Caco-2 (cell line): ENCODE data around the gene INCA1. TPM values are rescaled to one million over a fixed set of nuclear protein-coding genes. Genes with fewer than 3 reads are reported as not detected.

Experiments used
- BruUV-seq: library from RNA; stranded (reverse); fragments of 400-500 nt; replicated peaks from 2 replicates; lab custom pipeline; 2021; lab: Mats Ljungman, UMichigan
- CTCF ChIA-PET: fragments of 300-600 bp; sonication (Branson Sonifier 250); formaldehyde crosslinking; loops from one replicate; lab custom pipeline; 2022; ENCODE audit warnings: antibody characterized with exemption; lab: Charles Lee
- POLR2A ChIA-PET: fragments of 300-600 bp; sonication (Branson Sonifier 250); formaldehyde crosslinking; loops from one replicate; lab custom pipeline; 2022; ENCODE audit warnings: antibody characterized with exemption; lab: Charles Lee
- DNase-seq, 2 experiments: peaks; one replicate each; pipeline versions ENCODE4 v3.0.0 to v3.0.0-alpha.2; 2020 to 2022
- H3K27me3 ChIP-seq: replicated peaks from 2 replicates; pipeline ENCODE4 v1.6.0; 2011; ENCODE audit warnings: low read length; ENCODE audit not compliant: control insufficient read depth, insufficient read depth
- H3K36me3 ChIP-seq: 2 replicates; pipeline ENCODE4 v1.5.1; 2011; ENCODE audit warnings: low read length; ENCODE audit not compliant: control insufficient read depth, insufficient read depth
- H3K4me1 ChIP-seq: fragments of 250-450 bp; sonication (Bioruptor Pico); 2 replicates; pipeline ENCODE4 v1.5.1; 2020; ENCODE audit warnings: mild to moderate bottlenecking
- H3K4me3 ChIP-seq: 2 replicates; pipeline ENCODE4 v1.5.1; 2011; ENCODE audit warnings: low read depth, mild to moderate bottlenecking, control low read depth, low read length
- H3K9me3 ChIP-seq: fragments of 250-450 bp; sonication (Bioruptor Pico); 2 replicates; pipeline ENCODE4 v1.5.1; 2020; ENCODE audit warnings: mild to moderate bottlenecking, moderate library complexity
- H3K27ac Mint-ChIP-seq: one replicate; pipeline ENCODE4 v1.8.0; 2022; ENCODE audit warnings: mixed read lengths; ENCODE audit not compliant: unreplicated experiment
- H3K27me3 Mint-ChIP-seq: one replicate; pipeline ENCODE4 v1.8.0; 2022; ENCODE audit warnings: mixed read lengths; ENCODE audit not compliant: insufficient read depth, unreplicated experiment
- H3K36me3 Mint-ChIP-seq: one replicate; pipeline ENCODE4 v1.8.0; 2022; ENCODE audit warnings: mild to moderate bottlenecking, mixed read lengths; ENCODE audit not compliant: insufficient read depth, unreplicated experiment
- H3K4me1 Mint-ChIP-seq: one replicate; pipeline ENCODE4 v1.8.0; 2022; ENCODE audit warnings: low read depth, mixed read lengths; ENCODE audit not compliant: unreplicated experiment
- H3K4me3 Mint-ChIP-seq: one replicate; pipeline ENCODE4 v1.8.0; 2022; ENCODE audit warnings: mild to moderate bottlenecking, moderate library complexity, mixed read lengths; ENCODE audit not compliant: unreplicated experiment
- H3K9me3 Mint-ChIP-seq: one replicate; pipeline ENCODE4 v1.8.0; 2022; ENCODE audit warnings: mixed read lengths; ENCODE audit not compliant: unreplicated experiment
- CTCF ChIP-seq, 2 experiments: fragments of 200-600 bp in 1 of 2; IDR thresholded peaks; 1 replicate in 1 of 2; 2 replicates in 1 of 2; pipeline versions ENCODE4 v1.5.1 to v1.8.0; 2011 to 2022; ENCODE audit warnings: antibody characterized with exemption in 1 of 2, control low read depth in 1 of 2, inconsistent platforms in 1 of 2, low read depth in 1 of 2, low read length in 1 of 2, mild to moderate bottlenecking in 1 of 2, moderate library complexity in 1 of 2; ENCODE audit not compliant: insufficient read depth in 1 of 2, severe bottlenecking in 1 of 2, unreplicated experiment in 1 of 2
- intact Hi-C: fragments of 100-400 bp; cut with micrococcal nuclease; formaldehyde crosslinking; loops from one replicate; pipeline ENCODE4 v1.10.0; 2022; ENCODE audit not compliant: unreplicated experiment
- total RNA-seq: library from RNA; stranded (reverse); gene quantifications from 2 replicates; pipeline ENCODE4 v1.2.3, GENCODE V29; 2022

The INCA1 gene
- total RNA-seq, 1 experiment from 2014 or later: 0.64 TPM

GRCh38 chr17:4968486-4969046 is 28.8 kb downstream of the INCA1 start:
- H3K4me3 ChIP-seq: peak overlapping the region; percentile 62
- H3K4me3 Mint-ChIP-seq: no peak overlapping the region
- no peaks in the 10 kb centered on the region for H3K4me1 Mint-ChIP-seq
- no peak for TF ChIP-seq CTCF (IDR thresholded peaks at IDR 0.05; ENCODE audit: insufficient read depth in 1 of 2, low read depth in 1 of 2, low read length in 1 of 2, severe bottlenecking in 1 of 2, unreplicated experiment in 1 of 2)
- peaks cover 28% of the 10 kb centered on the region for H3K36me3 Mint-ChIP-seq
- H3K9me3 Mint-ChIP-seq: no peaks in the 10 kb centered on the region
- no peaks in the 10 kb centered on the region for H3K27me3 ChIP-seq
- intact Hi-C loops: no loop called here
- no peaks in the 10 kb centered on the region for H3K9me3 ChIP-seq
- H3K4me1 ChIP-seq: peaks cover 4% of the 10 kb centered on the region; the same call in 1 of the 2 replicates
- CTCF ChIA-PET: no interaction called here
- TSS peak; percentile 27 for BruUV-seq
- no peaks in the 10 kb centered on the region for H3K27me3 Mint-ChIP-seq
- peak in 1 of 2 experiments; percentile 22 for DNase-seq
- no peak overlapping the region for H3K27ac Mint-ChIP-seq
- no peaks in the 10 kb centered on the region for H3K36me3 ChIP-seq
- POLR2A ChIA-PET: interaction anchor here (0.9 to 3.0 kb wide), 3 partner anchors 29 kb away, joined by 4 to 54 read pairs (median 4); partner anchors contain the start of genes KIF1C, RNF167 and SLC25A11

- no peak for TF ChIP-seq CTCF (IDR thresholded peaks at IDR 0.05; ENCODE audit: insufficient read depth in 1 of 2, low read depth in 1 of 2, low read length in 1 of 2, severe bottlenecking in 1 of 2, unreplicated experiment in 1 of 2)
- no TSS peak for BruUV-seq
- peak within 1 kb of the TSS; percentile 68 for H3K4me3 ChIP-seq
- no peak within 1 kb of the TSS for H3K4me3 Mint-ChIP-seq
- DNase-seq: peak; percentile 85 to 90
- ChIA-PET POLR2A (interaction anchor here (0.9 to 3.0 kb wide), 9 partner anchors 17 to 142 kb away, joined by 3 to 54 read pairs (median 9); partner anchors contain the start of genes ENO3, INCA1, KIF1C and PFN1), CTCF (interaction anchor here (0.6 to 2.0 kb wide), 9 partner anchors 16 to 258 kb away, joined by 3 to 13 read pairs (median 5); partner anchors contain the start of genes CAMTA2, RNF167 and SLC25A11)
- H3K36me3 ChIP-seq: no peaks in the 10 kb centered on the region
- no peaks in the 10 kb centered on the region for H3K27me3 Mint-ChIP-seq
- intact Hi-C loops: loop anchor here (1.0 to 2.0 kb wide), 2 partner anchors 19 to 27 kb away; partner anchors contain the start of genes RNF167 and SLC25A11
- no peaks in the 10 kb centered on the region for H3K4me1 Mint-ChIP-seq
- no peak within 1 kb of the TSS for H3K27ac Mint-ChIP-seq
- H3K9me3 Mint-ChIP-seq: no peaks in the 10 kb centered on the region
- no peaks in the 10 kb centered on the region for H3K9me3 ChIP-seq
- no peaks in the 10 kb centered on the region for H3K27me3 ChIP-seq
- peaks cover 4% of the 10 kb centered on the region; the same call in 1 of the 2 replicates for H3K4me1 ChIP-seq
- peaks cover 23% of the 10 kb centered on the region for H3K36me3 Mint-ChIP-seq
These were observed 29.5 kb downstream of the INCA1 start, which contains the start of gene SPAG7 for GRCh38 chr17:4967539-4968485. Gene SPAG7, minus strand, starts transcription at chr17:4967817. Its CDS starts 13 bp downstream, at chr17:4967804.
